OCI-LY7 (cell line): Measurements from ENCODE around the gene TTLL3. TPM values are rescaled to one million over a fixed set of nuclear protein-coding genes. Genes with fewer than 3 reads are reported as not detected.
A peak's percentile ranks its signal among the peaks of the same experiment; 100 is the strongest.

ENCODE experiments used
- BruUV-seq: library from RNA; stranded (reverse); fragments of 400-500 nt; replicated peaks from 2 replicates; lab custom pipeline; 2021; lab: Mats Ljungman, UMichigan
- CTCF ChIA-PET: fragments of 300-600 bp; sonication (Branson Sonifier 250); formaldehyde crosslinking; loops from one replicate; lab custom pipeline; 2022; ENCODE audit warnings: antibody characterized with exemption; ENCODE audit not compliant: unreplicated experiment; lab: Charles Lee
- POLR2A ChIA-PET: fragments of 300-600 bp; sonication (Branson Sonifier 250); formaldehyde crosslinking; loops from one replicate; lab custom pipeline; 2022; ENCODE audit warnings: antibody characterized with exemption; lab: Charles Lee
- DNase-seq: peaks from one replicate; pipeline ENCODE4 v3.0.0-alpha.2; 2015; ENCODE audit warnings: low spot score
- H2AFZ ChIP-seq: fragments of 200-600 bp; sonication (generic), shearing (Covaris generic); 2 replicates; pipeline ENCODE4 v1.6.1; 2014; ENCODE audit warnings: mild to moderate bottlenecking, antibody characterized with exemption, low read length, moderate library complexity
- H3K27ac ChIP-seq: fragments of 200-600 bp; sonication (generic); 2 replicates; pipeline ENCODE4 v1.5.1; 2014; ENCODE audit warnings: mixed run types, low read depth, mild to moderate bottlenecking, moderate library complexity, low read length, inconsistent platforms; ENCODE audit not compliant: poor library complexity, severe bottlenecking
- H3K36me3 ChIP-seq: fragments of 200-600 bp; sonication (generic); 2 replicates; pipeline ENCODE4 v1.6.1; 2014; ENCODE audit warnings: mild to moderate bottlenecking, antibody characterized with exemption, low read length, moderate library complexity, mixed read lengths; ENCODE audit not compliant: insufficient read depth
- H3K4me1 ChIP-seq: fragments of 200-600 bp; sonication (generic); 2 replicates; pipeline ENCODE4 v1.5.1; 2014; ENCODE audit warnings: mild to moderate bottlenecking, low read length; ENCODE audit not compliant: insufficient read depth, poor library complexity, severe bottlenecking
- H3K4me2 ChIP-seq: fragments of 200-600 bp; sonication (generic); 2 replicates; pipeline ENCODE4 v1.6.1; 2014; ENCODE audit warnings: mild to moderate bottlenecking, low read length
- H3K4me3 ChIP-seq: fragments of 200-600 bp; sonication (generic); 2 replicates; pipeline ENCODE4 v1.5.1; 2014; ENCODE audit warnings: mild to moderate bottlenecking, low read depth, low read length; ENCODE audit not compliant: poor library complexity, severe bottlenecking
- H3K79me2 ChIP-seq: fragments of 200-600 bp; sonication (generic); 2 replicates; pipeline ENCODE4 v1.6.1; 2016; ENCODE audit warnings: low read depth, mild to moderate bottlenecking, low read length, moderate library complexity, mixed read lengths; ENCODE audit not compliant: insufficient read depth
- H3K9me2 ChIP-seq: fragments of 200-600 bp; sonication (generic); 2 replicates; pipeline ENCODE4 v1.6.1; 2016; ENCODE audit warnings: mild to moderate bottlenecking, low read length, mixed read lengths; ENCODE audit not compliant: insufficient read depth
- H3K9me3 ChIP-seq: fragments of 200-600 bp; sonication (generic); 2 replicates; pipeline ENCODE4 v1.6.1; 2014; ENCODE audit warnings: mild to moderate bottlenecking, mixed run types, low read length, mixed read lengths
- H4K20me1 ChIP-seq: fragments of 200-600 bp; sonication (generic); 2 replicates; pipeline ENCODE4 v1.6.1; 2014; ENCODE audit warnings: mild to moderate bottlenecking, antibody characterized with exemption, low read length, moderate library complexity, mixed read lengths; ENCODE audit not compliant: insufficient read depth
- EZH2phosphoT487 ChIP-seq: fragments of 200-600 bp; sonication (generic); IDR thresholded peaks from 2 replicates; pipeline ENCODE4 v1.6.1; 2018; ENCODE audit warnings: low read depth, borderline replicate concordance, mild to moderate bottlenecking, mixed run types, antibody characterized with exemption, low read length, moderate library complexity, mixed read lengths
- intact Hi-C: fragments of 100-400 bp; cut with micrococcal nuclease; formaldehyde crosslinking; loops from one replicate; pipeline ENCODE4 v1.10.0; 2022; ENCODE audit not compliant: unreplicated experiment
- total RNA-seq, 2 experiments: library from RNA; depleted of rRNA in 1 of 2; stranded (reverse); fragments of >200 nt in 1 of 2; shearing (Covaris generic) in 1 of 2; gene quantifications; 2 replicates each; pipeline ENCODE4 v1.2.3, GENCODE V29; 2014 to 2022
- TF ChIP-seq, protein P1 (sequence below): fragments of 200-600 bp; sonication (generic); conservative IDR thresholded peaks from 2 replicates; pipeline ENCODE4 v1.5.1; 2014; ENCODE audit warnings: mild to moderate bottlenecking, antibody characterized with exemption, low read length, moderate library complexity, mixed read lengths

Gene TTLL3
- total RNA-seq, 2 experiments from 2014 or later = 65.4 to 127 TPM

DNA sequence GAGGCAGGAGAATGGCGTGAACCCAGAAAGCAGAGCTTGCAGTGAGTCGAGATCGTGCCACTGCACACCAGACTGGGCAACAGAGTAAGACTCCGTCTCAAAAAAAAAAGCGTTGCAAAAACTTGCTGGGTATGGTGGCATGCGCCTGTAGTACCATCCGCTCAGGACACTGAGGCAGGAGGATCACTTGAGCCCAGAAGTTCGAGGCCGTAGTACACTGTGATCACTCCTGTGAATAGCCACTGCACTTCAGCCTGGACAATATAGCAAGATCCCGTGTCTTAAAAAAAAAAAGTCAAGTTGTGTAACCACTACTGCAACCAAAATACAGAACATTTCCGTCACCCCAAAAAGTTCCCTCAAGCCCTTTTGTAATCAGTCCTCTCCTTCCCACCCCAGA, 15.7 kb upstream of the TTLL3 start:
- ChIA-PET POLR2A (interaction anchor here (1.7 to 2.4 kb wide), 2 partner anchors 41 to 43 kb away, joined by 7 to 17 read pairs; no protein-coding TSS in a partner anchor), CTCF (no interaction called here)
- Histone ChIP-seq H3K9me3 (no peaks in the 10 kb centered on the region), H3K4me1 (peaks cover 47% of the 10 kb centered on the region), H4K20me1 (peaks cover 10% of the 10 kb centered on the region; the same call in 1 of the 2 replicates), H3K79me2 (peaks cover 66% of the 10 kb centered on the region), H3K4me2 (peak overlapping the region; percentile 97), H2AFZ (no peak overlapping the region), H3K27ac (peak overlapping the region; percentile 72), H3K36me3 (peaks cover 72% of the 10 kb centered on the region), H3K4me3 (peak overlapping the region; percentile 96), H3K9me2 (no peaks in the 10 kb centered on the region)
- TF ChIP-seq, protein P1, sequence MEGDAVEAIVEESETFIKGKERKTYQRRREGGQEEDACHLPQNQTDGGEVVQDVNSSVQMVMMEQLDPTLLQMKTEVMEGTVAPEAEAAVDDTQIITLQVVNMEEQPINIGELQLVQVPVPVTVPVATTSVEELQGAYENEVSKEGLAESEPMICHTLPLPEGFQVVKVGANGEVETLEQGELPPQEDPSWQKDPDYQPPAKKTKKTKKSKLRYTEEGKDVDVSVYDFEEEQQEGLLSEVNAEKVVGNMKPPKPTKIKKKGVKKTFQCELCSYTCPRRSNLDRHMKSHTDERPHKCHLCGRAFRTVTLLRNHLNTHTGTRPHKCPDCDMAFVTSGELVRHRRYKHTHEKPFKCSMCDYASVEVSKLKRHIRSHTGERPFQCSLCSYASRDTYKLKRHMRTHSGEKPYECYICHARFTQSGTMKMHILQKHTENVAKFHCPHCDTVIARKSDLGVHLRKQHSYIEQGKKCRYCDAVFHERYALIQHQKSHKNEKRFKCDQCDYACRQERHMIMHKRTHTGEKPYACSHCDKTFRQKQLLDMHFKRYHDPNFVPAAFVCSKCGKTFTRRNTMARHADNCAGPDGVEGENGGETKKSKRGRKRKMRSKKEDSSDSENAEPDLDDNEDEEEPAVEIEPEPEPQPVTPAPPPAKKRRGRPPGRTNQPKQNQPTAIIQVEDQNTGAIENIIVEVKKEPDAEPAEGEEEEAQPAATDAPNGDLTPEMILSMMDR = no peak
- TF ChIP-seq EZH2phosphoT487 = no peak
- no peak for DNase-seq
- no TSS peak for BruUV-seq
- intact Hi-C loops = loop anchor here (5.0 kb wide), 1 partner anchor 138 kb away; the partner anchor contains the start of gene CRELD1

DNA sequence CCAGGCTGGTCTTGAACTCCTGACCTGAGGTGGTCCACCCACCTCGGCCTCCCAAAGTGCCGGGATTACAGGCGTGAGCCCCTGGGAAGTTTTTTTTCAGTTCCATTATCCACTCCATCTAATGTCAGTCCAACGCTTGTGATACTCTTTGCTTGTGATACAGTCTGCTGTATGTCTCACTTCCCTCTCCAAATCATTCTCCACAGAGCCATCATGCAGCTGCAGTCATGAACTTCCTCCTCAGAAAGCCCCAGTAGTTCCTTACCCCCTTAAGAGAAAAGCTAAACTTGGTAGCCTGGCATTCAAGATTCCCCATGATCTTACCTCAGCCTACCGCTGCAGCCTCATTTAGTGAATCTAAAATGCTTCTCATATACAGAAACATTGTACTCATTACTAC, 14.9 kb upstream of the TTLL3 start:
- H3K27ac ChIP-seq = peak overlapping the region; percentile 72
- peak overlapping the region; percentile 96 for H3K4me3 ChIP-seq
- CTCF ChIA-PET = interaction anchor here (0.8 kb wide), 1 partner anchor 9 kb away, joined by 5 read pairs; no protein-coding TSS in a partner anchor
- no peaks in the 10 kb centered on the region for H3K9me2 ChIP-seq
- peaks cover 10% of the 10 kb centered on the region; the same call in 1 of the 2 replicates for H4K20me1 ChIP-seq
- peaks cover 66% of the 10 kb centered on the region for H3K79me2 ChIP-seq
- H3K36me3 ChIP-seq = peaks cover 72% of the 10 kb centered on the region
- H3K4me1 ChIP-seq = peaks cover 46% of the 10 kb centered on the region
- BruUV-seq = no TSS peak
- POLR2A ChIA-PET = interaction anchor here (0.7 to 2.0 kb wide), 6 partner anchors 10 to 45 kb away, joined by 3 to 9 read pairs (median 6); partner anchors contain the start of gene OGG1
- no peaks in the 10 kb centered on the region for H3K9me3 ChIP-seq
- H2AFZ ChIP-seq = no peak overlapping the region
- TF ChIP-seq EZH2phosphoT487 = no peak
- TF ChIP-seq, protein P1 = no peak
- H3K4me2 ChIP-seq = peak overlapping the region; percentile 97
- intact Hi-C loops = no loop called here
- peak; percentile 68 for DNase-seq
